Sigmoid colon (tissue), 4 donors: ENCODE measurements around the gene SCLY.

Experiments
- EP300 ChIP-seq, 4 donors: sonication (generic); formaldehyde crosslinking; IDR thresholded peaks; one replicate each; pipeline ENCODE4 v1.6.1; 2017; ENCODE audit warnings: antibody characterized with exemption in 4 of 4
- POLR2A ChIP-seq, 2 donors: fragments of 450-650 bp; IDR thresholded peaks; one replicate each; pipeline ENCODE4 v1.6.1; 2016; ENCODE audit warnings: antibody characterized with exemption in 2 of 2, mild to moderate bottlenecking in 2 of 2, moderate library complexity in 2 of 2
- POLR2AphosphoS5 ChIP-seq, 4 donors: sonication (generic); formaldehyde crosslinking; IDR thresholded peaks; one replicate each; pipeline ENCODE4 v1.6.1; 2017; ENCODE audit warnings: antibody characterized with exemption in 4 of 4
- TF ChIP-seq, protein P1 (sequence below), 4 experiments: fragments of 450-650 bp in 3 of 4; fragments of 200-600 bp in 1 of 4; IDR thresholded peaks; one replicate each; pipeline ENCODE4 v1.5.1; 2016 to 2019; ENCODE audit warnings: antibody characterized with exemption in 4 of 4, mild to moderate bottlenecking in 3 of 4, moderate library complexity in 2 of 4

DNA sequence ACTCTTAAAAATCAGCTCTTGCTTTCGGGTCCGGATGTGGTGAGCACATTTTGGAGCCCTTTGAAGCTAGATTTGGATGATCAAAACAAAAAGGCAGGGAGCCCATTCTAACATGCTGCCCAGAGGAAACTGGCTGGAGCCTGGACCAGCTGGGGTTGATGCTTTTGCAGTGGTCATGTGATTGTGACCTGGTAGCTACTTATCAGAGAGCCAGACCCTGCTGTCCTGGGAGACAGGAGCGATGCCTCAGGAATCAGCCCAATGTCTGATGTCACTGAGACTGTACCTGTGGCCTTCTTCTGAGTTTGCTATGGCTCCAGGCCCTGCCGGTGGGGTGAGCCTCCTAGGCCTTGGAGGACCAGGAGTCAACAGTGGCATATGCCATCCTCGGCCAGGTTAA, 18.7 kb upstream of the SCLY start:
- TF ChIP-seq POLR2A (IDR thresholded peaks at IDR 0.05) (no peak), POLR2AphosphoS5 (IDR thresholded peaks at IDR 0.05) (no peak), EP300 (IDR thresholded peaks at IDR 0.05) (no peak)
- TF ChIP-seq, protein P1, sequence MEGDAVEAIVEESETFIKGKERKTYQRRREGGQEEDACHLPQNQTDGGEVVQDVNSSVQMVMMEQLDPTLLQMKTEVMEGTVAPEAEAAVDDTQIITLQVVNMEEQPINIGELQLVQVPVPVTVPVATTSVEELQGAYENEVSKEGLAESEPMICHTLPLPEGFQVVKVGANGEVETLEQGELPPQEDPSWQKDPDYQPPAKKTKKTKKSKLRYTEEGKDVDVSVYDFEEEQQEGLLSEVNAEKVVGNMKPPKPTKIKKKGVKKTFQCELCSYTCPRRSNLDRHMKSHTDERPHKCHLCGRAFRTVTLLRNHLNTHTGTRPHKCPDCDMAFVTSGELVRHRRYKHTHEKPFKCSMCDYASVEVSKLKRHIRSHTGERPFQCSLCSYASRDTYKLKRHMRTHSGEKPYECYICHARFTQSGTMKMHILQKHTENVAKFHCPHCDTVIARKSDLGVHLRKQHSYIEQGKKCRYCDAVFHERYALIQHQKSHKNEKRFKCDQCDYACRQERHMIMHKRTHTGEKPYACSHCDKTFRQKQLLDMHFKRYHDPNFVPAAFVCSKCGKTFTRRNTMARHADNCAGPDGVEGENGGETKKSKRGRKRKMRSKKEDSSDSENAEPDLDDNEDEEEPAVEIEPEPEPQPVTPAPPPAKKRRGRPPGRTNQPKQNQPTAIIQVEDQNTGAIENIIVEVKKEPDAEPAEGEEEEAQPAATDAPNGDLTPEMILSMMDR (IDR thresholded peaks at IDR 0.05) = no peak
